NB4 (cell line): ENCODE results near the gene TBC1D2B.

ENCODE experiments used
- MAX ChIP-seq: IDR thresholded peaks from 2 replicates; pipeline ENCODE4 v1.6.1; 2011; ENCODE audit warnings: low read depth, low read length
- POLR2A ChIP-seq: IDR thresholded peaks from 2 replicates; pipeline ENCODE4 v1.6.1; 2011; ENCODE audit warnings: mild to moderate bottlenecking; ENCODE audit not compliant: insufficient read length; ENCODE audit errors: extremely low read depth
- TF ChIP-seq, protein P1 (sequence below): IDR thresholded peaks from one replicate; pipeline ENCODE4 v1.5.1; 2012; ENCODE audit warnings: low read depth, low read length

GRCh38 chr15:78002996-78003395, 74.5 kb downstream of the TBC1D2B start:
- TF ChIP-seq, protein P1, sequence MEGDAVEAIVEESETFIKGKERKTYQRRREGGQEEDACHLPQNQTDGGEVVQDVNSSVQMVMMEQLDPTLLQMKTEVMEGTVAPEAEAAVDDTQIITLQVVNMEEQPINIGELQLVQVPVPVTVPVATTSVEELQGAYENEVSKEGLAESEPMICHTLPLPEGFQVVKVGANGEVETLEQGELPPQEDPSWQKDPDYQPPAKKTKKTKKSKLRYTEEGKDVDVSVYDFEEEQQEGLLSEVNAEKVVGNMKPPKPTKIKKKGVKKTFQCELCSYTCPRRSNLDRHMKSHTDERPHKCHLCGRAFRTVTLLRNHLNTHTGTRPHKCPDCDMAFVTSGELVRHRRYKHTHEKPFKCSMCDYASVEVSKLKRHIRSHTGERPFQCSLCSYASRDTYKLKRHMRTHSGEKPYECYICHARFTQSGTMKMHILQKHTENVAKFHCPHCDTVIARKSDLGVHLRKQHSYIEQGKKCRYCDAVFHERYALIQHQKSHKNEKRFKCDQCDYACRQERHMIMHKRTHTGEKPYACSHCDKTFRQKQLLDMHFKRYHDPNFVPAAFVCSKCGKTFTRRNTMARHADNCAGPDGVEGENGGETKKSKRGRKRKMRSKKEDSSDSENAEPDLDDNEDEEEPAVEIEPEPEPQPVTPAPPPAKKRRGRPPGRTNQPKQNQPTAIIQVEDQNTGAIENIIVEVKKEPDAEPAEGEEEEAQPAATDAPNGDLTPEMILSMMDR, result no peak
- TF ChIP-seq MAX (no peak), POLR2A (no peak)
